GM19240 (cell line): ENCODE data around the gene C16orf90.

Experiments used
- DNase-seq: peaks from one replicate; pipeline ENCODE4 v3.0.0; 2011; ENCODE audit warnings: low spot score; ENCODE audit not compliant: insufficient read length

Gene C16orf90

DNA sequence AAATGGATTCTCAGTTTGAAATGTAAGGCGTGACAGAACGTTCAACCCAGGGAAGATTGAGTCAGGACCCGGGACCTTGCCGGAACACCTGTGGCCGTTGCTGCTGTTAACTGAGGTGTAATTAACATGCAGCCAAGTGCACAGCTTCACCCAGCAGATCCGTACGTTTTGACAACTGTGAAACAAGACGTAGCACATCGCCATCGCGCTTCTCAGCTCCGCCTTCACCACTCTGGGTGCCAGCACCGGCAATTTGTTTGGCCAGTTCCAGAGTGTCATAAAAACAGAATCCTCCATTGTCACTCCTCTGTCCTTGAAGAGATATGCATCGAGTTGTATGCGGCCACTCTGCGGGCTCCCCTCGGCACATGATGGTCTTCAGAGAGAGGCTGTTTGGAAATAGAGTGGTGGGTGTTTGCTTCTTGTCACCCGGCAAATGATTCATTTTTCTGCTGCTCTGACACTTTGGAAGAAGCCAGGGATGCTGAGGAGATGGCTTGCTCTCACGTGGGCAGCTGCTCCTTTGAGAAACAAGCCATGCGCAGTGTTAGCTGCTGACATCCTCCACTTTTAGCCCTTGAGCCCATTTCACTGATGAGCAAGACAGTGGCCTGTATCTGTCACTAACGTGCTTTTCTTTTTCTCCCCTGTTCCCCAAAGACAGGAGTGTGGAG, 29.2 kb downstream of the C16orf90 start:
- no peak for DNase-seq

DNA sequence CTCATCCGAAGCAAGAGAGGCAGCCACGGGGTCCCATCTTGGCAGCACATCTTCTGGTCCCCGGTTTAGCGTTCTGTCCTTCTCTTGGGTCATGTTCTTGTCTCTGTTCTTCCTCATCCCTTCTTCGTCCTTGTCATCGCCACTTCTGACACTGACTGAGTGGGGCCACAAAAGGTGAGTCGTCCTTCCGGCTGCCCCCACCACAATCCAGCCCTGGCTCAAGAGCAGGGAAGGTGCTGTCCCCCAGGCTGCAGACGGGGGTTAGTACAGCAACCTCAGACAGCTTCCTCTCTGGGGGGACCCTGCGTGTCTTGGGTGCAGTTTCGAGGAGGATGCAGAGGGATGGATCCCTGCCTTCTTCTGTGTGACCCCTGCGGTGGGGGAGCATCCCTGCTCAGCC, 30.0 kb downstream of the C16orf90 start:
- no peak for DNase-seq

DNA sequence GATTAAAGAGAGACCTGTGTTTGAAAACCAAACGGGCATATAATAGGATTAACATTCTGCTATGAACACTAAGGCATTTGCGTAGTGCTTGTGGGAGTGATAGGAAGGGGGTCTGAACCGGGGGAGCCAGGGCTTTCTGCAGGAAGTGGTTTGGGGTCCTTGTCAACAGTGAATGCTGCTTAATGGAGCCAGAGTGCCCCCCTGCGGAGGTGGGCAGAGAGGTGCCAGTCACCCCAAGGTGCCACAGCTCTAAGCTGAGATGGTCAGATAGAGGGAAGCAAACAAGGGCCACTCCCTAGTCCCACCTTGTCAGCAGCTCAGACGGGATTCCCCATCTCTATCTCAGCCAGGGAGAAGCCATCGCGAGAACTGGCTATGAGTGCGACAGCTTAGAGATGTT, 34.1 kb downstream of the C16orf90 start:
- no peak for DNase-seq

DNA sequence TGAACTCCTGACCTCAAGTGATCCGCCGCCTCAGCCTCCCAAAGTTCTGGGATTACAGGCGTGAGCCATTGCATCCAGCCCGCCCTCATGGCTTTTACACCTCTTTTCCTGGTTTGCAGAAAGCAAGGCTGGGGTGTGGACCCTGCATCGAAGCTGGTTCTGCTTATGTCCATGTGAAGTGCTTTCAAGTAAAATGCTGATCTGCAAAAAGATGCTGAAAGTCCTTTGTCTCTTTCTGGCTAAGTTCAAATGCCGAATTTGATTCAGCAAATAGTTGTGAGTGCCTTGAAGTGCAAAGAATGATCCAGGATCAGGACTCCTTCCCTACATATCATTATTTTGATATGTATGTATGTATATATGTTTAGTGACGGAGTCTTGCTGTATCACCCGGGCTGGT, 34.7 kb downstream of the C16orf90 start:
- no peak for DNase-seq

DNA sequence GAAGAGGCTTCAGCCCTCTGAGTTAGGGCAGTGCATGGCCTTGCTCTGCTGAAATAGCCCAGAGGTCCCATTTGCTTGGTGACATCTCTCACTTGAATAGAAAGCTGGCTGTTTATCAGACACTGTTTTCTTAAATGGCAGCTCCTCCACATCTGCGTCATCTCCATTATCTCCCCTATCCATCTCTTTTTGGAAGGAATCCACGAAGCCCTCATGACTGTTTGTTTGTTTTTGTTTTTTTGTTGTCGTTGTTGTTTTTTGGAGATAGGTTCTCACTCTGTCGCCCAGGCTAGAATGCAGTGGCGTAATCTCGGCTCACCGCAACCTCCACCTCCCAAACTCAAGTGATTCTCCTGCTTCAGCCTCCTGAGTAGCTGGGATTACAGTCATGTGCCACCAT, 35.2 kb downstream of the C16orf90 start:
- no peak for DNase-seq

DNA sequence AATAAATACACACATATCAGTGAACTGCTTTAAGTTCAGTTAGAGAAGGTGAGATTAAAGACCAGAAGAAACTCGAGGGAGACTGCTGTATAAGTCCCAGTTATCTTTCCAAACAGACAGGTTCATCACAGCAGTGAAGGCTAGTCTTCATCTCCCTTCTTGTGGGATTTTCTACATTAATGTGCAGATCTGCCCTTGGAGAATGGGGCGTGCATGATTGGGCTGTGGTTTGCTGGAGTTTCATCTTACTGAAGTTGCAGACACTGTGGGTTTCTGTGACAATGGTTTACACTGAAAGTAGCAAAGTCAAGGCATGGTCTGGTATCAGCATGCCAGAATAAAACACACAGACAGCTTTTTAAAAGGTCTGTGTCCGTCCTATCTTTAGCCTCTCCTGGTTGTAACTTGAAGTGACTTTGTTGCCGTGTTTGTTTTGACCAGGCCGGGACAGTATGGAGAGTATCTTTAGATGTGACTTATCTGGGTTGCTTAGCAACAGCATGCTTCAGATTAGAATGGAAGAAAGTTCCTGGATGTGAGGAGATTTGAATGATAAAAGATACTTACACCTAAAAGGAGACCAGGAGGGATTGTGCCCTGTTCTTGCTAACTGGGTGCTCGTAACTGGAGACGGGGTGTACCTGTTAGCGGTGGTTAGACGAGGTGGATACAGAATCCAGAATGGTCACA, 35.7 kb downstream of the C16orf90 start:
- no peak for DNase-seq

DNA sequence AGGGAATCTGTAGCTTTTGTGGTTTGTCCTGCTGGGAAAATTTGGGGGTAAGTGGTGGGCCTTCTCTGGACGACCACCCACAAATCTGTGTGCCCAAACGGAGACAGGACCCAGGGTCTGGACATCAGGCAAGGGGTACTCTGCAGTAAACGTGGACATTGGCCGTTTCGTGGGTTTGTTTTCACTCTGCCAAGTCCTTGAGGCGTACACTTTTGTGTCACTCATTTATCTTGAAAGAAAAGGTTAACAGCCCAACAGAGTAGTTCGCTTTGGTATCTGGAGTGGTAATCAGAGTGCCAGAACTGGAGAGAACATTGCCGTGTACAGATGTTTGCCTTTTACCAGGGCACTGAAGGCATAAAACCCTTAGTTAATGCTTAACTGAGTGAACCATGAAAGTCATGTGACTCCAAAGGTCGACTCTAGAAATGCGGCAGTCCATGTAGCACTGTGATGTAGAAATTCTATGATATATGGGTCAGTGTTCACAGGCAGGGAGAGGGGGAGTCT, 36.4 kb downstream of the C16orf90 start:
- no peak for DNase-seq

DNA sequence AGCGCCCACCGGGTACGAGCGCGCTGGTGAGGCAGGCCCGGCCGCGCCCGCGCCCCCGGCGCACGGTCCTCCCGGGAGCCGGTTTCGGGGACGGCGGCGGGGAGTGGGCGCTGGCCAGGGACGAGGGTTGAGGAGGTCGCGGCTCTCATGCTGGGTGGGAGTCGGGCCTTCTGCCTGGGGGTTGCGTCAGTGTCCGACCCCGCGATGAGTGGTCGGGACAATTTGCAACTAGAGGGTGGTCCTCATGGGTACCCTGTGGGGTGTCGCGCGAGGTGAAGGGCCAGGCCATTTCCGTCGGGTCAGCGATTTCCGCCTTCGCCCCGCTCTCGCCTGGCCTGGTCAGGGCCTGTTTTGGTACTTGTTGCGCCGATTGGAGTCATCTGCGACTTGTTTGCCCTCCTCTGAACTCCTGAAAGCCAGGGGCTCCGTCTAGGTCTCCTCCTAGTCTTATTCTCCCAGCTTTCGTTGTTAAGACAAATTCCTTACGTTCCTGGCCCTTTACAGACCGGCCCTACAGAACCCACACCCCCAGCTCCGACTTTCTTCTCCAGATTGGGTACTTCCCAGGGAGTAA, 36.9 kb downstream of the C16orf90 start:
- DNase-seq = no peak

DNA sequence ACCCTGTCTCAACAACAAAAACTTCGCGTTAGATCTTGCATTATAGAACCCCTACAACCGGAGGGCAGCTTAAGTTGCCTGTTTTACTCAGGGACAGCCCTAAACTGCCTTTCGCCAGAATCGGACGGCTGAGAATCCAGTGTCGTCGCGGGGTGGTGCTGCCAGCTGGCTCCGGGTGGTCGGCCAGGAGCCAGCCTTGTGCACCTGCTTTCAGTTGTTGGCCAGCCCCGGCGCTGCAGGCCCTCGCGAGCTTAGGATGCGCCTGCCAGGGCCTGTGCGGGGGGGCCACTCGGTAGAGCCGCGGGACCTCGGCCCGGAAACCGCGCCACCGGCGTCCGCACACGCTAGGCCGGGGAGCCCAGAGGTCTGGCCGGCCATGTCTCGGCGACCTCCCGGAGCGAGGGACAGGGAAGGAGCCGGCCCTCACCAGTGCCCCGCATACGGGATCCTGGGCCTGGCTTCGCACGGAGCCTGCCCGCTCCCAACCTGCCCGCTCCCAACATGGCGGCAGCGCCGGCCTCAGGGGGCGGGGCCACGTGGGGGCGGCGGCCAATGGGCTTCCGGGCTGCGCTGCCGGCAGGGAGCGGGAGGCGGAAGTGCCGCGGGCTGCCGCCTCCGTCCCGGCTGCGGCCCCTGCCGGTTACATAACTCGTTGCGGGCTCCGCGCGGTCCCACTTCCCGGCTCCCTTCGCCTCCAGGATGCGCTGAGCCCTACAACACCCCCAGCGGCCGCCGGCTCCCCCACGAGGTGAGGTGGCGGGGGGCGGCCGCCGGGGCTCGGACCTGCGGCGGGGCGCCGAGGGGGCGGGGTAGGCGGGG, 37.6 kb downstream of the C16orf90 start:
- DNase-seq = peak; percentile 97

DNA sequence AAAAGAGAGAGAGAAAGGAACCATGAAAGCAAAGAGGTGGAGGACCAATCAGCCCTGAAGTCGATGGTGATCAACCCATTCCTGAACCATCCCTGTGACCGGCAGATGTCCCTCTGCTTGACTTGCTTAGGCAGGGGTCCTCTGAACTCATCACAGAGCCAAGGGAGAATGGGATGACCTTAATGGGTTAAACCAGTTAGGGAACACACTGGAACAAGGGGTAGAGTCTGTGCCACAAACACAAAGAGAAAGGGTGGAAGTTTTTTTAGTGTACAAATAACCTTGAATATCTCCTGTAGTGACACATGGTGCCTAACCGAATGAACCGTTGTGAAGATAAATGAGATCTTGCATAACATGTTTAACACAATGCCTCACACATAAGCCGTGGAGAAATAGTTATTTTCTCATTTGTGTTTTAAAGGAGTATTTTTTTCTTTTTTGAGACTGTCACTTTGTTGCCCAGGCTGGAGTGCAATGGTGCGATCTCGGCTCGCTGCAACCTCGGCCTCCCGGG, 40.6 kb downstream of the C16orf90 start:
- DNase-seq = no peak

DNA sequence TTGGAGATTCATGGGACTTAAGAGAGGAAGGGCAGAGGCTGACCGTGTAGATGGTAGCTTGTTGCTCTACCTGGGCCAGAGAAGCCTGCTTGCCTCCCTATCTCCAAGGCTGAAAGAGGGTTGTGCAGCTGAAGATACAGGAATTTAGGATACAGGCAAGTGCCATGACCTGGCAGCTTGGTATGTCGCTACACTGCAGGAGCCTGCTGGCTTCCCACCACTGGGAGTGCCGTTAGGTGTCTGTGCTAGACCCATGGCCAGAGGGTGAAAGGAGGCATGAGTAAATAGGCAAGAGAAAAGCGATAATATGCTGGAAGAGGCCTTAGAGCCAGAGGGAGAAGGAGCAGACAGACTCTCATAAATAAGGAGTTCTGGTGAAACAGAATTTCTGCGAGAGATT, 41.2 kb downstream of the C16orf90 start:
- no peak for DNase-seq

DNA sequence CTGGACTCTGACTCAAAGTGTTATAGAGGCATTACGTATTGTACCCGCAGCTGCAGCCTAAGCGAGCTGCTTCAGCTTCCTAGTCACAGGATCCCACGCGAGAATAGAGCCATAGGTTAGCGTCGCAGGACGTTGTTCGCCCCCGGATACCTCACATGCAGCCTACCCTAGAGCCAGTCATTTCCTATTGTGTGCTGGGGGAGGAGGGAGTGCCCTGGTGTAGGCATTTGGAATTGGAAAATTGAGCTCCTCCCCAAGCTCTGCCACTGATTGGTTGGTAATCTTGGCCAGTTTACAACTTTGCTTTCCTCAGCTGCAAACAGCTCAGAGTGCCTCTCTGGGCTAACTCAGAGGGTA, 51.3 kb downstream of the C16orf90 start:
- DNase-seq = no peak
